AG10803 (cell line): ENCODE data around the gene GP1BA.

Source experiments
- DNase-seq: peaks from one replicate; pipeline ENCODE4 v3.0.0; 2010; ENCODE audit warnings: low read depth
- H3K4me3 ChIP-seq: 2 replicates; pipeline ENCODE4 v1.5.1; 2011; ENCODE audit warnings: mild to moderate bottlenecking, low read length, control low read depth
- TF ChIP-seq, protein P1 (sequence below): conservative IDR thresholded peaks from 2 replicates; pipeline ENCODE4 v1.5.1; 2011; ENCODE audit warnings: mild to moderate bottlenecking, low read length, control low read depth, inconsistent platforms

Gene GP1BA

DNA sequence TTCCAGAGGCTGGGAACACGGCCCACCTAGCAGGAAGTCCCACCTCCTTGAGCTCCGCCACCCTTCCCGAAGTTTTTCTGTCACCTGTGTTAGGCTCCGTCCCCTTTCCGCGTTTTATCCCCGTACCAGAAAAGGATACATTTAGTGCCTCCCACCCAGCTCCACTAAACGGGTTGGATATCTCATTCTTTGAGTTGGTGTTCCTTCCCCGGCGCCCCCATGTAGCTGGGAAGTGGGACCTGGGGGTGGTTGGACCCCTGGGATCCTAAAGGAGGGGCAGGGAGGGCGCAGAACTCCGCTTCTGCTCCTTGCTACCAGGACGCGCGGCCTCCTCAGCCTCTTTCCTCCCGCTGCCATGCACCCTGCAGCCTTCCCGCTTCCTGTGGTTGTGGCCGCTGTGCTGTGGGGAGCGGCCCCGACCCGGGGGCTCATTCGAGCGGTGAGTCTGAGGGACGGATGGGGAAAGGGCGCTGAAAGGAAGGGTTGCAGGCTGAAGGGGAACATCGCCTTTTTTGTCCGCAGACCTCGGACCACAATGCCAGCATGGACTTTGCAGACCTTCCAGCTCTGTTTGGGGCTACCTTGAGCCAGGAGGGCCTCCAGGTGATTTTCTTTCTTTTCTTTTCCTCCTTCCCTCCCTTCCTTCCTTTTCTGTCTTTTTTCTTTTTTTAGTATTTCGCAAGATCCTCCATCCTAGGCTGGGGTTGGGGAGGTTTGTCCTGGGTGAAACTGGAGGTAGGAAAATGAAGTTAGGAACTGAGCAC, 8.7 kb downstream of the GP1BA start:
- H3K4me3 ChIP-seq = peak overlapping the region; percentile 89
- no peak for DNase-seq
- TF ChIP-seq, protein P1, sequence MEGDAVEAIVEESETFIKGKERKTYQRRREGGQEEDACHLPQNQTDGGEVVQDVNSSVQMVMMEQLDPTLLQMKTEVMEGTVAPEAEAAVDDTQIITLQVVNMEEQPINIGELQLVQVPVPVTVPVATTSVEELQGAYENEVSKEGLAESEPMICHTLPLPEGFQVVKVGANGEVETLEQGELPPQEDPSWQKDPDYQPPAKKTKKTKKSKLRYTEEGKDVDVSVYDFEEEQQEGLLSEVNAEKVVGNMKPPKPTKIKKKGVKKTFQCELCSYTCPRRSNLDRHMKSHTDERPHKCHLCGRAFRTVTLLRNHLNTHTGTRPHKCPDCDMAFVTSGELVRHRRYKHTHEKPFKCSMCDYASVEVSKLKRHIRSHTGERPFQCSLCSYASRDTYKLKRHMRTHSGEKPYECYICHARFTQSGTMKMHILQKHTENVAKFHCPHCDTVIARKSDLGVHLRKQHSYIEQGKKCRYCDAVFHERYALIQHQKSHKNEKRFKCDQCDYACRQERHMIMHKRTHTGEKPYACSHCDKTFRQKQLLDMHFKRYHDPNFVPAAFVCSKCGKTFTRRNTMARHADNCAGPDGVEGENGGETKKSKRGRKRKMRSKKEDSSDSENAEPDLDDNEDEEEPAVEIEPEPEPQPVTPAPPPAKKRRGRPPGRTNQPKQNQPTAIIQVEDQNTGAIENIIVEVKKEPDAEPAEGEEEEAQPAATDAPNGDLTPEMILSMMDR = no peak

DNA sequence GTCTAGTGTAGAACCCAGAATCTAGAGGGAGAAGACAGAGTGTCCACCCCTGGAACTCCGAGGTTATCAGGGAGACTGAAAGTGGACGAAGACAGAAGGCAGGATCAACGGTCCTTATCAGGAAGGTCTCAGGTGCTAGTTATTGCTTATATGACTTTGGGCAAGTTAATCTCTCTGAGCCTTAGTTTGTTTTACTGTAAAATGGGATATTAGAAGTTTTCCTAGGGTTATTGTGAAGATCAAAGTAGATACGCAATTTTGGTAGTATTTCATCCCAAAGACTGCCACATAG, 9.2 kb downstream of the GP1BA start:
- TF ChIP-seq, protein P1 = no peak
- no peak for DNase-seq
- peak overlapping the region; percentile 89 for H3K4me3 ChIP-seq

DNA sequence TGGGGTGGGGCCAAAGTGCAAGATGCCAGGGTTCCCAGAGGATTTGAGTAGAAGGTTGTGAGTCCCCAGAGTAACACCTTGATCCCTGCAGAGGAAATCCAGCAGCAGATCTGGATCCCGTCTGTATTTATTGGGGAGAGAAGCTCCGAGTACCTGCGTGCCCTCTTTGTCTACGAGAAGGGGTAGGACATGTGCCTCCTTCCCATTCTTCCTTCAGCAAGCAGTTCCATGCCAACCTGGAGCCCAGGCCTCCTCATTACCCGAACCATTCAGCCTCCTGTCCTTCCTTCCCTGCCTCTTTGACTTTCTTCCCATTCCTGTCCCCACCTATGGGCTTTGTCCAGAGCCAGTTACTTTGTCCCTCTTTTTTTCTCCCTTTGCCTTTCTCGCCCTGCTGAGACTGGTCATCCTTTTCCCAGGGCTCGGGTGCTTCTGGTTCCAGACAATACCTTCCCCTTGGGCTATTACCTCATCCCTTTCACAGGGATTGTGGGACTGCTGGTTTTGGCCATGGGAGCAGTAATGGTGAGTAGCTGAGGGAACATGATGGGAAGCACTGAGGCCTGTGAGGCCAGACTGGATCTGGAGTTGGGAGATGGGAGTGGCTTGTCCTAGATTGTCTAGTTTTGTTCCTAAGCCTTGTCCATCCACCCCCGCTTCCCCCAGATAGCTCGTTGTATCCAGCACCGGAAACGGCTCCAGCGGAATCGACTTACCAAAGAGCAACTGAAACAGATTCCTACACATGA, 10.9 kb downstream of the GP1BA start:
- no peak overlapping the region for H3K4me3 ChIP-seq
- TF ChIP-seq, protein P1 = no peak
- no peak for DNase-seq

DNA sequence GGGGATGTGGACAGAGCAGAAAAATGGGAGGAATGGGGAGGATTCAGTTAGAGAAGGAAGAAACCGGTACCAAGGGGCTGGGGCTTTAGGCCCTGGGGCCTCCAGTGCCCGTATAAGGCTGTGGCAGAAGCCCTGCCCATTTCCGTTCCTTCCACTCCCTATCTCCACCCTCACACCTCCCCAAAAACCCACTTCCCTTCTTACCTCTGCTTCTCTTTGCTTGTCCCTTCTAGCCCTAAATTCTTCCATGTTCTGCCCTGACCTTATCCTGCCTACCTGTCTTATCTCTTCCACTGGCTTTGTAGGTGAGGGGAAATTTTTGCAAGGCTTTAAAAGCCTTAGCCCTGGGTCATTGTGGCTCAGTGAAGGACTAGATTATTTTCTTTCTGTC, 12.1 kb downstream of the GP1BA start:
- TF ChIP-seq, protein P1 = no peak
- H3K4me3 ChIP-seq = no peak overlapping the region
- DNase-seq = no peak

DNA sequence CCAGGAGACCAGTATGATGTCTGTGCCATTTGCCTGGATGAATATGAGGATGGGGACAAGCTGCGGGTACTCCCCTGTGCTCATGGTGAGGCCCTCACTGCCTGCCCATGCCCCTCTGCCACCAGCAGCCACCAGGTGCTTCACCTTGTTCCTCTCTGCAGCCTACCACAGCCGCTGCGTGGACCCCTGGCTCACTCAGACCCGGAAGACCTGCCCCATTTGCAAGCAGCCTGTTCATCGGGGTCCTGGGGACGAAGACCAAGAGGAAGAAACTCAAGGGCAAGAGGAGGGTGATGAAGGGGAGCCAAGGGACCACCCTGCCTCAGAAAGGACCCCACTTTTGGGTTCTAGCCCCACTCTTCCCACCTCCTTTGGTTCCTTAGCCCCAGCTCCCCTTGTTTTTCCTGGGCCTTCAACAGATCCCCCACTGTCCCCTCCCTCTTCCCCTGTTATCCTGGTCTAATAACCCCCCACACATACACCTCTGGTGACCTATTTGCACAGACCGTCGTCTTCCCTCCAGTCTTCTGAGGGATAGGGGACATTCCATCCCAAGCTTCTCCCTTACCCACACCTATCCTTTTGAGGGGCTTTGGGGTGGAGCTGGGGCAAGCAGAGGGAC, 12.6 kb downstream of the GP1BA start:
- H3K4me3 ChIP-seq = peak overlapping the region; percentile 97
- TF ChIP-seq, protein P1 = no peak
- no peak for DNase-seq

DNA sequence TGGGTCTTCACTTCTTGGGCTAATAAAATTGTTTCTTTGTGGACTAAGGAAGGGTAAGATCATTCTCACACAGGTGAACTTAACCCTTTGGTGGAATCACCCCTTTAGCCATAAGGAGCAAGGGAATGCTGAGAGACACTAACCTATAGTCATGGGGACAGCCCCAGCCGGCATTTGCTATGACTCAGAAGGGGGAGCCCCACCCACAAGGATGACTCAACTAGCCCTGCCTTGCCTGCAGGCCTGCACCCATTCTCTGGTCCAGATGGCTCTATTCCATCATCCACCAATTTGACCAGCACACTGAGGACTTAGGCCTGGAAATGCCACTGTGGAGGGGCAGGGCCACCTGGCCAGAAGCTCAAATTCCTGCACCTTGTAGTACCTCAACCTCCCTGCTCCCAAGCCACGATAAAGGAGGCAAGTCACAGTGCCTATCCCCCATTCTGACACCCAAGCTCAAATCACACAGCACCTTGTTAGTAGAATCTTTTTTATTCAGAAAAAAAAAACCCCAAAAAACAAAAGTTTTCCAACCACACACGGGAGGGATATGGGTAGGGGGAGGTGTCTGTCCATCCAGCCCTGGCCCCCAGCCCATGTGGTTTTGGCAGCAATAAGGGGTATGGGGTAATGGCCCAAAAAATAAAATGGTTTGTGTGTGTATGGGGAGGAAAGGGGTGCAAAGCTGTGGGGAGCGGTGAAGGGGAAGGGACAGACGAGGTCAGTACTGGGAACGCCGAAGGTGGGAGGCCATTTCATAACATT, 13.3 kb downstream of the GP1BA start:
- peak overlapping the region; percentile 97 for H3K4me3 ChIP-seq
- TF ChIP-seq, protein P1 = no peak
- peak; percentile 91 for DNase-seq
